AG04450 (cell line): ENCODE data around the gene CCSAP. TPM values are rescaled to one million over a fixed set of nuclear protein-coding genes. Genes with fewer than 3 reads are reported as not detected.

Experiments
- CTCF ChIA-PET: fragments of 300-600, 350-600 bp; formaldehyde crosslinking; extraction: SDS; loops from one replicate; lab custom pipeline; 2022; ENCODE audit warnings: antibody characterized with exemption, inconsistent platforms; lab: Charles Lee
- POLR2A ChIA-PET: fragments of 350-600 bp; formaldehyde crosslinking; extraction: SDS; loops from one replicate; lab custom pipeline; 2021; ENCODE audit warnings: antibody characterized with exemption, inconsistent platforms; lab: Yijun Ruan, JAX
- DNase-seq: peaks from one replicate; pipeline ENCODE4 v3.0.0-alpha.2; 2011; ENCODE audit warnings: low read depth, low spot score
- H3K27ac ChIP-seq: one replicate; pipeline ENCODE4 v1.5.1; 2012; ENCODE audit warnings: low read depth, low read length, control low read depth
- H3K27me3 ChIP-seq: one replicate; pipeline ENCODE4 v1.6.0; 2012; ENCODE audit warnings: low read length; ENCODE audit not compliant: control insufficient read depth, insufficient read depth
- H3K4me3 ChIP-seq: 2 replicates; pipeline ENCODE4 v1.5.1; 2011; ENCODE audit warnings: mild to moderate bottlenecking, low read depth, low read length, control low read depth
- H3K9me3 ChIP-seq: 2 replicates; pipeline ENCODE4 v1.5.1; 2012; ENCODE audit warnings: low read length; ENCODE audit not compliant: control insufficient read depth, insufficient read depth
- CTCF ChIP-seq: IDR thresholded peaks from 2 replicates; pipeline ENCODE4 v1.5.1; 2011; ENCODE audit warnings: low read depth, low read length, control low read depth, inconsistent platforms
- polyA plus RNA-seq: library from polyadenylated mRNA; depleted of rRNA; stranded (reverse); fragments of >200 nt; gene quantifications from 2 replicates; pipeline ENCODE4 v1.2.3, GENCODE V29; 2011

The CCSAP gene
- polyA plus RNA-seq, 1 experiment = 4.3 TPM

GRCh38 chr1:229344937-229345684 lies 2.3 kb upstream of the CCSAP start:
- Histone ChIP-seq H3K27ac (no peak overlapping the region), H3K4me3 (no peak overlapping the region), H3K27me3 (peaks cover 2% of the 10 kb centered on the region), H3K9me3 (peaks cover 3% of the 10 kb centered on the region; the same call in 1 of the 2 replicates)
- ChIA-PET CTCF (interaction anchor here (1.2 to 1.3 kb wide), 2 partner anchors 86 to 137 kb away, joined by 3 to 5 read pairs; no protein-coding TSS in a partner anchor), POLR2A (no interaction called here)
- DNase-seq = no peak
- no peak for TF ChIP-seq CTCF

- no peak overlapping the region for H3K27ac ChIP-seq
- H3K9me3 ChIP-seq = peaks cover 3% of the 10 kb centered on the region; the same call in 1 of the 2 replicates
- ChIA-PET POLR2A (no interaction called here), CTCF (interaction anchor here (1.2 to 1.4 kb wide), 3 partner anchors 85 to 138 kb away, joined by 3 to 5 read pairs (median 3); no protein-coding TSS in a partner anchor)
- TF ChIP-seq CTCF = no peak
- H3K27me3 ChIP-seq = peaks cover 1% of the 10 kb centered on the region
- DNase-seq = no peak
- H3K4me3 ChIP-seq = no peak overlapping the region
Measured at GRCh38 chr1:229344139-229344538, 1.3 kb upstream of the CCSAP start.

GRCh38 chr1:229341774-229342655 lies 832 bp downstream of the CCSAP start:
- no peak for TF ChIP-seq CTCF
- no peaks in the 10 kb centered on the region for H3K27me3 ChIP-seq
- POLR2A ChIA-PET = interaction anchor here (0.7 to 1.0 kb wide), 2 partner anchors 71 to 378 kb away, joined by 3 read pairs; partner anchors contain the start of gene RAB4A
- CTCF ChIA-PET = interaction anchor here (0.6 kb wide), 1 partner anchor 1389 kb away, joined by 3 read pairs; no protein-coding TSS in a partner anchor
- H3K9me3 ChIP-seq = peaks cover 3% of the 10 kb centered on the region; the same call in 1 of the 2 replicates
- peak overlapping the region; percentile 81 for H3K4me3 ChIP-seq
- no peak overlapping the region for H3K27ac ChIP-seq
- no peak for DNase-seq

GRCh38 chr1:229340496-229340895 lies 2.4 kb downstream of the CCSAP start:
- DNase-seq = no peak
- TF ChIP-seq CTCF = no peak
- Histone ChIP-seq H3K27me3 (no peaks in the 10 kb centered on the region), H3K27ac (no peak overlapping the region), H3K9me3 (peaks cover 3% of the 10 kb centered on the region; the same call in 1 of the 2 replicates), H3K4me3 (no peak overlapping the region)
- ChIA-PET POLR2A (no interaction called here), CTCF (no interaction called here)
